Osteoblast (primary cell): ENCODE measurements around the gene PDCD6IP. TPM values are rescaled to one million over a fixed set of nuclear protein-coding genes. Genes with fewer than 3 reads are reported as not detected.

ENCODE experiments used
- DNase-seq: peaks from one replicate; pipeline ENCODE4 v3.0.0; 2011; ENCODE audit warnings: low spot score, mixed read lengths; ENCODE audit not compliant: insufficient read length; ENCODE audit errors: missing footprints
- H2AFZ ChIP-seq: 2 replicates; pipeline ENCODE4 v1.6.0; 2011; ENCODE audit warnings: mild to moderate bottlenecking, low read length
- H3K27ac ChIP-seq: 2 replicates; pipeline ENCODE4 v1.5.1; 2011; ENCODE audit warnings: mild to moderate bottlenecking, low read depth, low read length, moderate library complexity
- H3K27me3 ChIP-seq: 2 replicates; pipeline ENCODE4 v1.6.0; 2012; ENCODE audit warnings: mild to moderate bottlenecking, control low read depth, inconsistent platforms, low read length, moderate library complexity; ENCODE audit not compliant: insufficient read depth
- H3K36me3 ChIP-seq: 2 replicates; pipeline ENCODE4 v1.5.1; 2011; ENCODE audit warnings: mild to moderate bottlenecking, low read length, control low read depth, moderate library complexity; ENCODE audit not compliant: insufficient read depth
- H3K4me1 ChIP-seq: 2 replicates; pipeline ENCODE4 v1.5.1; 2011; ENCODE audit warnings: mild to moderate bottlenecking, low read length, control low read depth, moderate library complexity; ENCODE audit not compliant: insufficient read depth
- H3K4me2 ChIP-seq: 2 replicates; pipeline ENCODE4 v1.6.0; 2011; ENCODE audit warnings: mild to moderate bottlenecking, low read length; ENCODE audit not compliant: insufficient read depth
- H3K4me3 ChIP-seq: fragments of 200-600 bp; sonication (generic); 3 replicates; pipeline ENCODE4 v1.5.1; 2012; ENCODE audit warnings: mild to moderate bottlenecking, low read length, inconsistent platforms; ENCODE audit not compliant: insufficient read depth
- H3K79me2 ChIP-seq: 2 replicates; pipeline ENCODE4 v1.6.0; 2012; ENCODE audit warnings: mild to moderate bottlenecking, low read length, control low read depth, inconsistent platforms; ENCODE audit not compliant: insufficient read depth
- H3K9me3 ChIP-seq: 2 replicates; pipeline ENCODE4 v1.5.1; 2011; ENCODE audit warnings: low read depth, low read length, control low read depth
- H4K20me1 ChIP-seq: 2 replicates; pipeline ENCODE4 v1.6.0; 2012; ENCODE audit warnings: mild to moderate bottlenecking, low read length, control low read depth; ENCODE audit not compliant: insufficient read depth
- CTCF ChIP-seq: IDR thresholded peaks from 2 replicates; pipeline ENCODE4 v1.5.1; 2011; ENCODE audit warnings: mild to moderate bottlenecking, low read depth, low read length, moderate library complexity; ENCODE audit errors: extremely low read depth
- total RNA-seq: library from RNA; depleted of rRNA; stranded (reverse); fragments of >200 nt; gene quantifications from 2 replicates; pipeline ENCODE4 v1.2.3, GENCODE V29; 2012

The PDCD6IP gene
- total RNA-seq, 1 donor: 283 TPM

- Histone ChIP-seq H3K27ac (no peak overlapping the region), H3K79me2 (no peaks in the 10 kb centered on the region), H3K4me3 (no peak overlapping the region), H3K4me1 (no peaks in the 10 kb centered on the region), H4K20me1 (no peaks in the 10 kb centered on the region), H2AFZ (no peak overlapping the region), H3K4me2 (no peak overlapping the region), H3K36me3 (no peaks in the 10 kb centered on the region), H3K9me3 (no peaks in the 10 kb centered on the region), H3K27me3 (no peaks in the 10 kb centered on the region)
- no peak for DNase-seq
- no peak for TF ChIP-seq CTCF
Measured at GRCh38 chr3:33875680-33876079, 77.2 kb downstream of the PDCD6IP start.

GRCh38 chr3:33877187-33877586 lies 78.8 kb downstream of the PDCD6IP start:
- Histone ChIP-seq H4K20me1 (no peaks in the 10 kb centered on the region), H3K27ac (no peak overlapping the region), H3K27me3 (no peaks in the 10 kb centered on the region), H3K4me3 (no peak overlapping the region), H3K4me1 (no peaks in the 10 kb centered on the region), H2AFZ (no peak overlapping the region), H3K79me2 (no peaks in the 10 kb centered on the region), H3K9me3 (no peaks in the 10 kb centered on the region), H3K4me2 (no peak overlapping the region), H3K36me3 (no peaks in the 10 kb centered on the region)
- no peak for DNase-seq
- no peak for TF ChIP-seq CTCF

- no peaks in the 10 kb centered on the region for H3K36me3 ChIP-seq
- H3K9me3 ChIP-seq: no peaks in the 10 kb centered on the region
- DNase-seq: no peak
- H3K79me2 ChIP-seq: no peaks in the 10 kb centered on the region
- no peaks in the 10 kb centered on the region for H4K20me1 ChIP-seq
- no peak overlapping the region for H3K4me2 ChIP-seq
- no peak overlapping the region for H3K4me3 ChIP-seq
- H3K27ac ChIP-seq: no peak overlapping the region
- no peaks in the 10 kb centered on the region for H3K27me3 ChIP-seq
- no peak overlapping the region for H2AFZ ChIP-seq
- peaks cover 10% of the 10 kb centered on the region for H3K4me1 ChIP-seq
- no peak for TF ChIP-seq CTCF
Measured at GRCh38 chr3:33879540-33879939, 81.1 kb downstream of the PDCD6IP start.

- no peaks in the 10 kb centered on the region for H3K36me3 ChIP-seq
- H3K4me2 ChIP-seq: no peak overlapping the region
- H3K9me3 ChIP-seq: no peaks in the 10 kb centered on the region
- DNase-seq: no peak
- no peaks in the 10 kb centered on the region for H3K79me2 ChIP-seq
- H3K4me1 ChIP-seq: peaks cover 10% of the 10 kb centered on the region
- H4K20me1 ChIP-seq: no peaks in the 10 kb centered on the region
- TF ChIP-seq CTCF: no peak
- no peaks in the 10 kb centered on the region for H3K27me3 ChIP-seq
- H3K27ac ChIP-seq: no peak overlapping the region
- no peak overlapping the region for H2AFZ ChIP-seq
- no peak overlapping the region for H3K4me3 ChIP-seq
Measured at GRCh38 chr3:33881156-33882064, 83.0 kb downstream of the PDCD6IP start.
